ENCODE data around the gene CLEC17A.
"Not testable (repeated sequence)": the region's sequence is repeated elsewhere in the genome, so short reads cannot be mapped to it uniquely, and the experiment has no call there.

Gene CLEC17A

GRCh38 chr19:14559916-14560775, 22.7 kb upstream of the CLEC17A start:
- DNase-seq, result no peak

- no peak for DNase-seq
These were observed 22.1 kb upstream of the CLEC17A start for GRCh38 chr19:14560776-14561108.

- DNase-seq, result no peak
These were observed 21.6 kb upstream of the CLEC17A start for GRCh38 chr19:14561249-14561648.

- DNase-seq, result no peak
These were observed 21.0 kb upstream of the CLEC17A start for GRCh38 chr19:14561847-14562351.

- no peak for DNase-seq
These were observed 20.0 kb upstream of the CLEC17A start for GRCh38 chr19:14562660-14563589.

- no peak for DNase-seq
These were observed 19.3 kb upstream of the CLEC17A start for GRCh38 chr19:14563590-14563926.

GRCh38 chr19:14563989-14564651, 18.8 kb upstream of the CLEC17A start:
- DNase-seq, result peak; percentile 58

GRCh38 chr19:14564652-14565297, 18.1 kb upstream of the CLEC17A start:
- DNase-seq, result not testable (repeated sequence)

- no peak for DNase-seq
These were observed 17.6 kb upstream of the CLEC17A start for GRCh38 chr19:14565298-14565679.

GRCh38 chr19:14565765-14566711, 16.8 kb upstream of the CLEC17A start:
- no peak for DNase-seq

- DNase-seq, result no peak
These were observed 16.2 kb upstream of the CLEC17A start for GRCh38 chr19:14566712-14567077.

GRCh38 chr19:14567079-14567478, 15.8 kb upstream of the CLEC17A start:
- no peak for DNase-seq

- no peak for DNase-seq
These were observed 11.9 kb upstream of the CLEC17A start for GRCh38 chr19:14570864-14571527.

GRCh38 chr19:14571695-14572490, 11.0 kb upstream of the CLEC17A start, which contains the start of gene NDUFB7:
Gene NDUFB7, minus strand, starts transcription at chr19:14572066. Its CDS starts 66 bp downstream, at chr19:14572000.
- peak; percentile 98 for DNase-seq

- no peak for DNase-seq
These were observed 7.4 kb upstream of the CLEC17A start for GRCh38 chr19:14575428-14575980.

- DNase-seq, result no peak
These were observed 6.5 kb upstream of the CLEC17A start for GRCh38 chr19:14576363-14576762.

GRCh38 chr19:14577264-14577663, 5.6 kb upstream of the CLEC17A start:
- no peak for DNase-seq

- DNase-seq, result peak; percentile 23
These were observed 4.9 kb upstream of the CLEC17A start for GRCh38 chr19:14577885-14578427.

- DNase-seq, result no peak
These were observed 2.2 kb upstream of the CLEC17A start for GRCh38 chr19:14580623-14581237.

Measured in NCI-H69 (cell line).